ENCODE results near the gene RIN1. TPM values are rescaled to one million over a fixed set of nuclear protein-coding genes. Genes with fewer than 3 reads are reported as not detected.

The RIN1 gene
- total RNA-seq, 4 donors from 2014 or later: 1.8 to 26.6 (median 8.6) TPM

DNA sequence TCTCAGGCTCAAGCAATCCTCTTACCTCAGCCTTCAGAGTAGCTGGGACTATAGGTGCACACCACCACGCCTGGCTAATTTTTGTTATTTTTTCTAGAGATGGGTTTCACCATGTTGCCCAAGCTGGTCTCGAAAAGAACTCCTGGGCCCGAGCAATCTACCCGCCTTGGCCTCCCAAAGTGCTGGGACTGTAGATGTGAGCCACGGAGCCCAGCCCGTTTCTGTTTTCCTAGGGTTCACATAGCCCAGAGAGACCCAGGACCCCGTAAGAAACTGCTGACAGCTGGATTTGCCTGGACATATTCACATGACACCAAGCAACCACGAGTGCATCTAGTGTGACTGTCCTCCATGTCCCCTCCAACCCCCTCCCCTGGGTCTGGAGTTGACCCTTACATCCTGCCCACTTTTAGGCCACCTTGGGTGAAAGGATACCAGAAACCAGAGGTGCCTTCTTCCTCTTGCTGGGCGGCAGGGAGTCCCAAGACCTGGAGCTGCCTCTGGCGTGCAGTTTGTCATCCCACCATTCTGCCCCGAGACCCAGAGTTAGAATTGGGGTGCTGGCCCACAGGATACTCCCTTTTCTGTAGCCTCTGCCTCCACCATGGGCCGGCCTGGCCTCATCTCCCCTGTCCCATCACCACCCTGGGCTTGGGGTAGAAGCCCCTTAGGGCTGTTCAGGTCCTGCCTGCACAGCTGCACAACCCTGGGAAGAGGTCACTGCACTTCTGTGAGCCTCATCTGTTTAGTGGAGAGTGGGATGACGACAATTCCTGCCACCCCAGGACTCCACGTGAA, 3.7 kb upstream of the RIN1 start:
- Histone ChIP-seq H3K9me3 (no peaks in the 10 kb centered on the region), H3K4me3 (no peak overlapping the region), H3K27ac (no peak overlapping the region), H3K4me1 (peaks cover 3 to 12% of the 10 kb centered on the region in 2 donors), H3K36me3 (no peaks in the 10 kb centered on the region), H3K27me3 (no peaks in the 10 kb centered on the region)
- TF ChIP-seq POLR2A (IDR thresholded peaks at IDR 0.05): no peak
- TF ChIP-seq, protein P1, sequence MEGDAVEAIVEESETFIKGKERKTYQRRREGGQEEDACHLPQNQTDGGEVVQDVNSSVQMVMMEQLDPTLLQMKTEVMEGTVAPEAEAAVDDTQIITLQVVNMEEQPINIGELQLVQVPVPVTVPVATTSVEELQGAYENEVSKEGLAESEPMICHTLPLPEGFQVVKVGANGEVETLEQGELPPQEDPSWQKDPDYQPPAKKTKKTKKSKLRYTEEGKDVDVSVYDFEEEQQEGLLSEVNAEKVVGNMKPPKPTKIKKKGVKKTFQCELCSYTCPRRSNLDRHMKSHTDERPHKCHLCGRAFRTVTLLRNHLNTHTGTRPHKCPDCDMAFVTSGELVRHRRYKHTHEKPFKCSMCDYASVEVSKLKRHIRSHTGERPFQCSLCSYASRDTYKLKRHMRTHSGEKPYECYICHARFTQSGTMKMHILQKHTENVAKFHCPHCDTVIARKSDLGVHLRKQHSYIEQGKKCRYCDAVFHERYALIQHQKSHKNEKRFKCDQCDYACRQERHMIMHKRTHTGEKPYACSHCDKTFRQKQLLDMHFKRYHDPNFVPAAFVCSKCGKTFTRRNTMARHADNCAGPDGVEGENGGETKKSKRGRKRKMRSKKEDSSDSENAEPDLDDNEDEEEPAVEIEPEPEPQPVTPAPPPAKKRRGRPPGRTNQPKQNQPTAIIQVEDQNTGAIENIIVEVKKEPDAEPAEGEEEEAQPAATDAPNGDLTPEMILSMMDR (IDR thresholded peaks at IDR 0.05): no peak
- intact Hi-C loops (cut with DNase I; ENCODE audit: low total_unique reads): no loop called here
- DNase-seq: no peak

DNA sequence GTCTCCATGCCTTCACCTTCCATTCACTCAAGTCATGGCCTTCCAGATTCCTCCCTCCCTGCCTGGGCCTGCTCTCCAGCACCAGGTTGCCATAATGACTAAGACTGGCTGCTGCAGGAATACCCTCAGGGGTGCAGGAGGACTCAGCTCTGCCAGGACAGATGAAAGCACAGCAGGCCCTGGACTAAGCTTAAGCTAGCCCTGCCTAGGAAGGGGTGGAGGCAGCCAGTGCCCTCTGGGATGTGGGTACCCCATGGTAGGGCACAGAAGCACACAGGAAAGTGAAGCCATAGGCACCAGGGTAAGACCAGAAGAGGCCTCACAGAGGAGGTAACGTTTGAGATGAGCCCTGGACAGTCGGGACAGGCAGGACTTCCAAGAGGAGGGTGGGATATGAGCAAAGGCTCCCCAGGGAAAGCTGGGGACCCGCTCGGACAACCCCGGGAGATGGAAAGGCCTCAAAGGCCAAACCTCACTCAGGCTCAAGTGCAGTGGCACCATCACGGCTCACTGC, 3.0 kb upstream of the RIN1 start:
- Histone ChIP-seq H3K4me3 (no peak overlapping the region), H3K27me3 (no peaks in the 10 kb centered on the region), H3K36me3 (no peaks in the 10 kb centered on the region), H3K4me1 (peaks cover 3 to 12% of the 10 kb centered on the region in 2 donors), H3K27ac (no peak overlapping the region), H3K9me3 (no peaks in the 10 kb centered on the region)
- TF ChIP-seq, protein P1 (IDR thresholded peaks at IDR 0.05): no peak
- TF ChIP-seq POLR2A (IDR thresholded peaks at IDR 0.05): no peak
- intact Hi-C loops (cut with DNase I; ENCODE audit: low total_unique reads): no loop called here
- no peak for DNase-seq

DNA sequence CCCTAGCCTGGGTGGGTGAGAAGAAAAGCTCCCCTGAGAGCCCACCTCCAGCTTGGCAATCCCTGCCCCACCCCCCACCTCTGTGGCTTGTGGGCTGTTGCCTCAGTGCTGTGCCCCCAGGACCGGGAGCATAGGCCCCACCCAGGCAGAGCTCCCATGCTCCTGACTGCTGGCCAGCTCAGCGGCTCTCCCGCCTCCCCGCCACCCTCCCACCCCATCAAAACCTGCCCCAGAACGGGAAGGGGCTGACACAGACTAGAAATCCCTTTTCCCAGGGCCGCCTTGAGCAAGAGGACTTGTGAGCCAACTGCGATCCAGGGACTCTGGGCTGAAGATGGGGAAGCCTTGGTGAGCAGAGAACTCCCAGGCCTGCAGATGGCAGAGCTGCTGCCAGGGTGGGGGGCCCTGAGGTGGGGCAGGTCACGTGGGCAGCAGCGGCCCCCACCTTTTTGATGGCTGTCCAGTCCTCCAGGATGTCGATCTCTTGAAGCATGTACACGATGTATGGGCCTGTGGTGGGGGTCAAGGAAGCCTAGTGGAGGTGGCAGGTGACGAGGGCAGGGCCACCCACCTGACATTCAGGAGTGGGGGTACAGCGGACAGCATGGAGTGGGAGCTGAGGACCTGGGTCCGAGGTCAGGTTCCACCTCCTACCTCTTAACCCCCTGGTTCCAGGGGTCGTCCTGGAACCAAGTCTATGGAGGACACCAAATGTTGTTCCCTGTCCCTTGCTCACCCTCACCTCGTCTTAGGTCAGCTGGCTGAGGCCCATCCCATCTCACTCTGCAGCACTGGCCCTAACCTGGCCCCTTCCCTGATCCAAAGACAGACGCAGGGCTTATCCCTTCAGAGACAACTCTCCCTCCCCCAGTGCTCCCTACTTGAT, 2.3 kb upstream of the RIN1 start:
- H3K4me3 ChIP-seq: no peak overlapping the region
- H3K36me3 ChIP-seq: no peaks in the 10 kb centered on the region
- TF ChIP-seq, protein P1 (IDR thresholded peaks at IDR 0.05): no peak
- TF ChIP-seq POLR2A (IDR thresholded peaks at IDR 0.05): no peak
- no peak for DNase-seq
- no peaks in the 10 kb centered on the region for H3K9me3 ChIP-seq
- intact Hi-C loops (cut with DNase I; ENCODE audit: low total_unique reads): no loop called here
- H3K27me3 ChIP-seq: no peaks in the 10 kb centered on the region
- peaks cover 3 to 12% of the 10 kb centered on the region in 2 donors for H3K4me1 ChIP-seq
- no peak overlapping the region for H3K27ac ChIP-seq

- intact Hi-C loops (cut with DNase I; ENCODE audit: low total_unique reads): no loop called here
- TF ChIP-seq, protein P1 (IDR thresholded peaks at IDR 0.05): no peak
- no peak for TF ChIP-seq POLR2A (IDR thresholded peaks at IDR 0.05)
- H3K4me3 ChIP-seq: no peak overlapping the region
- H3K27me3 ChIP-seq: no peaks in the 10 kb centered on the region
- peaks cover 3 to 12% of the 10 kb centered on the region in 2 donors for H3K4me1 ChIP-seq
- DNase-seq: no peak
- no peaks in the 10 kb centered on the region for H3K36me3 ChIP-seq
- H3K27ac ChIP-seq: peak overlapping the region in 1 of 2 donors; percentile 78
- H3K9me3 ChIP-seq: no peaks in the 10 kb centered on the region
These were observed 1.1 kb upstream of the RIN1 start for GRCh38 chr11:66337103-66337899.

All from uterus (tissue), 4 donors.